ENCODE data around the gene MYOM1. TPM values are rescaled to one million over a fixed set of nuclear protein-coding genes. Genes with fewer than 3 reads are reported as not detected.

Gene MYOM1
- total RNA-seq, 1 experiment from 2014 or later = 0.92 TPM

- ATAC-seq = no peak
- H3K4me1 ChIP-seq (ENCODE audit: control insufficient read depth, insufficient read depth, low read length) = no peaks in the 10 kb centered on the region; the same call in 1 of the 2 replicates
- in situ Hi-C loops (cut with HindIII; ENCODE audit: low pct_unique_long_range_greater_than_20kb, low sequenced_read_pairs) = no loop called here
- ChIA-PET CTCF (no interaction called here), POLR2A (no interaction called here)
- H3K36me3 ChIP-seq (ENCODE audit: control insufficient read depth, insufficient read depth, low read length) = no peaks in the 10 kb centered on the region
- H3K9me3 ChIP-seq (ENCODE audit: control insufficient read depth, insufficient read depth, low read depth, low read length) = no peaks in the 10 kb centered on the region
- H3K27me3 ChIP-seq (ENCODE audit: control insufficient read depth, insufficient read depth, low read length) = no peaks in the 10 kb centered on the region
- intact Hi-C loops (cut with micrococcal nuclease; ENCODE audit: unreplicated experiment) = no loop called here
- H3K27ac ChIP-seq (ENCODE audit: low read length) = no peak overlapping the region
- H3K4me3 ChIP-seq (ENCODE audit: low read depth in 2 of 2, low read length in 2 of 2) = no peak overlapping the region
- TF ChIP-seq POLR2AphosphoS5 (IDR thresholded peaks at IDR 0.05; ENCODE audit: low read depth, low read length) (no peak), REST (IDR thresholded peaks at IDR 0.05; ENCODE audit: insufficient read depth in 1 of 2, low read depth in 2 of 2, low read length in 1 of 2) (no peak), TCF7L2 (IDR thresholded peaks at IDR 0.05; ENCODE audit: low read depth, low read length) (no peak), CTCF (IDR thresholded peaks at IDR 0.05) (no peak), SIN3A (IDR thresholded peaks at IDR 0.05; ENCODE audit: borderline replicate concordance, insufficient read depth, low read depth, low read length) (no peak)
- no peak for DNase-seq (ENCODE audit: low read depth, low spot score)
- no TSS peak for BruUV-seq (replicated peaks)
Measured at GRCh38 chr18:3177902-3178687, 41.7 kb downstream of the MYOM1 start.

- TF ChIP-seq TCF7L2 (IDR thresholded peaks at IDR 0.05; ENCODE audit: low read depth, low read length) (no peak), POLR2AphosphoS5 (IDR thresholded peaks at IDR 0.05; ENCODE audit: low read depth, low read length) (no peak), CTCF (IDR thresholded peaks at IDR 0.05) (no peak), REST (IDR thresholded peaks at IDR 0.05; ENCODE audit: insufficient read depth in 1 of 2, low read depth in 2 of 2, low read length in 1 of 2) (no peak), SIN3A (IDR thresholded peaks at IDR 0.05; ENCODE audit: borderline replicate concordance, insufficient read depth, low read depth, low read length) (no peak)
- Histone ChIP-seq H3K4me1 (ENCODE audit: control insufficient read depth, insufficient read depth, low read length) (no peaks in the 10 kb centered on the region; the same call in 1 of the 2 replicates), H3K27ac (ENCODE audit: low read length) (no peak overlapping the region), H3K9me3 (ENCODE audit: control insufficient read depth, insufficient read depth, low read depth, low read length) (no peaks in the 10 kb centered on the region), H3K27me3 (ENCODE audit: control insufficient read depth, insufficient read depth, low read length) (no peaks in the 10 kb centered on the region), H3K36me3 (ENCODE audit: control insufficient read depth, insufficient read depth, low read length) (no peaks in the 10 kb centered on the region), H3K4me3 (ENCODE audit: low read depth in 2 of 2, low read length in 2 of 2) (no peak overlapping the region)
- intact Hi-C loops (cut with micrococcal nuclease; ENCODE audit: unreplicated experiment) = no loop called here
- ATAC-seq (no peak), DNase-seq (ENCODE audit: low read depth, low spot score) (no peak)
- in situ Hi-C loops (cut with HindIII; ENCODE audit: low pct_unique_long_range_greater_than_20kb, low sequenced_read_pairs) = no loop called here
- CTCF ChIA-PET = no interaction called here
- BruUV-seq (replicated peaks) = no TSS peak
- POLR2A ChIA-PET = no interaction called here
Measured at GRCh38 chr18:3175195-3175758, 44.5 kb downstream of the MYOM1 start.
